Transverse colon (tissue), 4 donors: ENCODE results near the gene FAM13A.

Experiments
- CTCF ChIP-seq, 5 experiments: fragments of 200-600 bp in 3 of 5; fragments of 450-650 bp in 2 of 5; sonication (generic) in 3 of 5; IDR thresholded peaks; 1 replicate in 2 of 5; 2 replicates in 3 of 5; pipeline ENCODE4 v1.5.1; 2016 to 2017; ENCODE audit warnings: antibody characterized with exemption in 5 of 5, inconsistent platforms in 3 of 5, mild to moderate bottlenecking in 2 of 5, moderate library complexity in 1 of 5
- EP300 ChIP-seq: sonication (generic); formaldehyde crosslinking; IDR thresholded peaks from one replicate; pipeline ENCODE4 v1.6.1; 2017; ENCODE audit warnings: antibody characterized with exemption, low read depth
- POLR2A ChIP-seq: fragments of 450-650 bp; IDR thresholded peaks from one replicate; pipeline ENCODE4 v1.6.1; 2016; ENCODE audit warnings: antibody characterized with exemption, mild to moderate bottlenecking, moderate library complexity
- POLR2AphosphoS5 ChIP-seq, 3 donors: sonication (generic); formaldehyde crosslinking; IDR thresholded peaks; one replicate each; pipeline ENCODE4 v1.6.1; 2016; ENCODE audit warnings: antibody characterized with exemption in 3 of 3

DNA sequence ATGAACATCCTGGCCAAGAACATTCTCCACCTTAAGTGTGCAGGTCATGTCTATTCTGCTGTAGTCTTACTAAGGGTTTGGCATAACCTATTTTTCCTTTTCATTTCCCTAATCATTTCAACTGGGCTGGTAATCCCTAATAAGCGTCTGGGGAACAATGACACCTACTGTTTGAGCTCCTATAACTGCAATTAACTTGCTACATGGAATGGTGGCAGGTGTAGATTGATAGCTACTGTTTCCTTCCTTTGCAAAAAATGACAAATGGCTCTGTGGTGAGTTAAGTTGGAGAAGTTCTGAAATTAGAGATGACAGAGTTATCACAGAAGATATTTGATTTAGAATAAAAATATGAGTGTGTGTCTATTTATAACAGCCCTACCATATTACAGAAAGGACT lies 254.8 kb downstream of the FAM13A start:
- TF ChIP-seq EP300 (no peak), POLR2AphosphoS5 (IDR thresholded peaks at IDR 0.05) (no peak), CTCF (IDR thresholded peaks at IDR 0.05) (no peak), POLR2A (no peak)
